Measurements from ENCODE around the gene LIPC. TPM values are rescaled to one million over a fixed set of nuclear protein-coding genes. Genes with fewer than 3 reads are reported as not detected.

Gene LIPC
- total and polyA plus RNA-seq, 2 donors (not counting 3 experiments of a cell fraction or from before 2014, with no cell fraction given), result not detected

GRCh38 chr15:58490086-58490887 lies 58.5 kb downstream of the LIPC start:
- Histone ChIP-seq H3K36me3 (ENCODE audit: control insufficient read depth in 2 of 2, extremely low read depth in 1 of 2, insufficient read depth in 2 of 2, low read length in 2 of 2) (no peaks in the 10 kb centered on the region), H3K9ac (replicated peaks; ENCODE audit: extremely low read depth, insufficient read depth, low read length) (no peak overlapping the region), H4K20me1 (replicated peaks; ENCODE audit: control insufficient read depth, extremely low read depth, insufficient read depth, low read length) (no peaks in the 10 kb centered on the region), H3K4me1 (ENCODE audit: control insufficient read depth, extremely low read depth, insufficient read depth, low read length) (no peaks in the 10 kb centered on the region), H2AFZ (ENCODE audit: low read depth, low read length) (no peak overlapping the region), H3K4me3 (replicated peaks in 1 of 3; ENCODE audit: insufficient read depth in 1 of 3, low read depth in 1 of 3, low read length in 3 of 3) (no peak overlapping the region), H3K9me3 (replicated peaks; ENCODE audit: control insufficient read depth, insufficient read depth, low read length) (no peaks in the 10 kb centered on the region), H3K9me1 (replicated peaks; ENCODE audit: control insufficient read depth, extremely low read depth, insufficient read depth, low read length) (no peaks in the 10 kb centered on the region), H3K79me2 (ENCODE audit: control insufficient read depth, insufficient read depth, low read length) (no peaks in the 10 kb centered on the region), H3K4me2 (ENCODE audit: insufficient read depth, low read length) (no peak overlapping the region), H3K27ac (ENCODE audit: insufficient read depth, low read depth, low read length) (no peak overlapping the region), H3K27me3 (ENCODE audit: control insufficient read depth in 2 of 2, insufficient read depth in 2 of 2, low read length in 2 of 2) (peaks cover 0 to 3% of the 10 kb centered on the region in 2 experiments)
- no peak for FAIRE-seq
- dilution Hi-C loops (cut with MboI; ENCODE audit: extremely low pct_ligation_motif_present, low sequenced_read_pairs), result no loop called here
- no TSS peak for BruUV-seq (replicated peaks)
- ChIA-PET POLR2A (no interaction called here), CTCF (no interaction called here)
- no peak for DNase-seq (ENCODE audit: low read depth, low spot score)
- TF ChIP-seq CTCF (IDR thresholded peaks at IDR 0.05; ENCODE audit: extremely low read depth in 1 of 2, insufficient read depth in 1 of 2, low read depth in 1 of 2, low read length in 2 of 2) (no peak), FOS (IDR thresholded peaks at IDR 0.05; ENCODE audit: borderline replicate concordance, insufficient read depth, low read length) (no peak), MAX (IDR thresholded peaks at IDR 0.05; ENCODE audit: insufficient read depth, insufficient read length) (no peak), MYC (IDR thresholded peaks at IDR 0.05; ENCODE audit: low read depth, low read length) (no peak), POLR2A (IDR thresholded peaks at IDR 0.05; ENCODE audit: low read depth, low read length) (no peak), GATA2 (IDR thresholded peaks at IDR 0.05; ENCODE audit: insufficient read depth, insufficient read length, low read depth, low read length) (no peak), POLR2AphosphoS5 (IDR thresholded peaks at IDR 0.05; ENCODE audit: insufficient read depth, low read depth, low read length) (no peak), EZH2 (IDR thresholded peaks at IDR 0.05; ENCODE audit: borderline replicate concordance, low read depth, low read length, severe bottlenecking) (no peak), JUN (IDR thresholded peaks at IDR 0.05; ENCODE audit: borderline replicate concordance, insufficient read depth, insufficient read length, low read depth) (no peak)
- intact Hi-C loops (cut with micrococcal nuclease), result no loop called here

Data from endothelial cell of umbilical vein (primary cell).